GM18861 (cell line): ENCODE data around the gene ZNF273.
"Not testable (repeated sequence)": the region's sequence is repeated elsewhere in the genome, so short reads cannot be mapped to it uniquely, and the experiment has no call there.

Source experiments
- ATAC-seq: cut with Tn5 transposase; IDR thresholded peaks from one replicate; pipeline ENCODE4 v1.9.1; 2021; ENCODE audit not compliant: unreplicated experiment

The ZNF273 gene

DNA sequence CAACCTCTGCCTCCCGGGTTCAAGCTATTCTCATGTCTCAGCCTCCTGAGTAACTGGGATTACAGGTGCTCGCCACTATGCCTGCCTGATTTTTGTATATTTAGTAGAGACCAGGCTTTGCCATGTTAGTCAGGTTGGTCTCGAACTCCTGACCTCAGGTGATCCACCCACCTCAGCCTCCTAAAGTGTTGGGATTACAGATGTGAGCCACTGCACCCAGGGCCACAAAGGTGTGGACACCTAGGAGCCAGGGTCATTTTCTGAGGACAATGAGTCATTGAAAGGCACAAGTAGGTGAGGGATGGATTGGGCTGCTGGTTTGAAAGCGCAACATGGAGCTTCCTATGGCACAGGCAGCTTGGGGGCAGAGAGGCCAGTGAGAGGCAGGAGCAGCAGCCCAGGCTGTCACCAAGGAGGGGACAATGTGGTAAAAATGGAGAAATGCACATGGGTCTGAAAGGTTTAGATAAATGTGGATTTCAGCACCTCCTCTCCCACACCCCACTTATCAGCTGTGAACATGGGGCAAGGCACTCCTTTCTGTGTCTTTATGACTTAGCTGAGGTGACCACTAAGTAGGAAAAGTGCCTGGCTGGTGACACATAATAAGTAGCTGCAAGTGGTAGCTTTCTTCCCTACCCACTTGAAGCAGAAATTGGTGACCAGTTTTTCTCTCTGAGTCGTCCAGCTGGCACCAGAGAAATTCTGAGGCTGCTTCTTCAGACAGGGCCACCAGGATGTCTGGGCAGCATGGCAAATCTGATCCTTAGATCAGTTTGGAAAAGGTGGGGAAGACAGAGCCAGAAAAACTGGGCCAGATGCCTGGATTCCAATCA, 41.8 kb downstream of the ZNF273 start:
- ATAC-seq = not testable (repeated sequence)

DNA sequence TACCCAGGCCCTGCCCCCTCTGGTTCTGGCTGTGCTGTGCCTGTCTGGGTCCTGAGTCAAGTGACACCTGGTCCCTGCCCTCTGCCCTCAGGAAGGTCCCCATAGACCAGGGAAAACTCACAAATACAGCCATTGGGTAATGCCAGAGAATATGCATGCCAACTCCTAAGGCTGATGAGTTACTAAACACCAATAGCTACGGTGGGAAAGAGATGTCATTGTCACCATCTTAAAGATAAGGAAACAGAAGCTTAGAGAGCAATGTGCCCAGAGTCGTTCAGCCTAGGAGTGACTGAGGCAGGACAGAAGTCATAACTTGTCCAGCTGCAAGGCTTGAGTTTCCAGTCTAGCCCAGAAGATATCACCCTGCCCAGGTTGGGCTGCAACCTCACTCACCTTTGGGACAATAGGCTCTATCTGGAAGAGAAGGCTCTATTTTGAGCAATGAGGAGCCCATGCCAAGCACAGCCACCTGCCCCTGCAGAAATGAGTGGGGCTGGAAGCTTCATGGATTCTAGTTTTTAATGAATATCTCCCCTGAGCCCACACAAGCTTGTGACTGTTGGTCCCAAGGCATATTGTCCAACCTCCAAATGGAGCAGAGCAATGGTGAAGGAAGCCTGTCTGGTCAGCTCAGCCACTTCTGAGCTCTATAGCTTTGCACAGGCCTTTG, 42.6 kb downstream of the ZNF273 start:
- ATAC-seq = no peak

DNA sequence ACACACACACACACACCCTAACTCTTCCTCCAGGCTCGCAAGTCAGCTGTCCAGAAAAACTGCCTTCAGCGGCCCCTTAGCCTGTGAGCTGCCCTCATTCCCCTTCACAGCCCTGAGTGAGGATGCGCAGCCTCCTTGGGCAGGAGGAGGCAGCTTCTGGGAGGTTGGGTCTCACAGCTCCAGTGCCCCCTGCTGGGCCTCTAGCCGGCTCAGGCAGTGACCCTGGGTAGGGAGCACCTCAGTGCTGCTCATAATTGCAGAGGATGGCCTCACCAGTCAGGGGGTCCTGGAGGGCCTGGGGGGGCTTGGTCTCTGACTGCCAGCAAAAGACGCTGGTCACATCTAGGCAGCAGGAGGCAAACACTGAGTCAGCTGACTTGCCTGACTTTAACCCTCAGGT, 43.7 kb downstream of the ZNF273 start:
- ATAC-seq = no peak

DNA sequence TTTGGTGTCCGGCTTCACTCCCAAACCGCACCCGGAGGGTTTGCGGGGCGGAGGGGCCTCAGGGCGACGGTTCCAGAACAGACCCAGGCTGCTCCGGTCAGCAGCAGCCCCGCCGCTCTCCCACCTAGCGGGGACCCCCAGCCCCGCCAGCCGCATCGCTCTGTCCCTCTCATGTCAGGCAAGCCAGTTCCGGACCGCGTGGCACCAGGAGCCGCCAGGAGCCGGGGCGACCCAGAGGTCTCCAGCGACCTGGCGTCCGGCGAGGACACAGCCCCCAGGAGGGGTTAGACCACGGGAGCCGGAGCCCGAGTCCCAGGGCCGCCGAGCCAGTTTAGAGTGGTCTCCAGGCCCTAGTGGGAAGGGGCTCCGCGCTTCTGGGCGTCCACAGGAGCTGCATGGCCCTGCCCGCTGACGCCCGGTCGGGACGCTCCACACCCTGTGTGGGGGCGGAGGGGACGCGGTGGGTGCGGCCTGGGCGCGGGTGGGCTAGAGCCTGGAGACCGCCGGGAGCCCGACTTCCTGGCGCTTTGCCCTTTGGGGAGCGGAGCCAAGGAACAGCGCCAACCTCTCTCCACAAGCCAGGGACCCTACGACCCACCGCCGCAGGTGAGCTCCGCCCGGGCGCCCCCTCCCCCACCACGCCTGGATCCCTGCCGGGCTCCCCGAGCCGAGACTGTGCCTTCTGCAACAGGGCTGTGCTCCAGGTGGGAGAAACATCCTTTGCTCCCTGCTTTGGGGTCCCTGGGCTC, 44.4 kb downstream of the ZNF273 start:
- no peak for ATAC-seq

DNA sequence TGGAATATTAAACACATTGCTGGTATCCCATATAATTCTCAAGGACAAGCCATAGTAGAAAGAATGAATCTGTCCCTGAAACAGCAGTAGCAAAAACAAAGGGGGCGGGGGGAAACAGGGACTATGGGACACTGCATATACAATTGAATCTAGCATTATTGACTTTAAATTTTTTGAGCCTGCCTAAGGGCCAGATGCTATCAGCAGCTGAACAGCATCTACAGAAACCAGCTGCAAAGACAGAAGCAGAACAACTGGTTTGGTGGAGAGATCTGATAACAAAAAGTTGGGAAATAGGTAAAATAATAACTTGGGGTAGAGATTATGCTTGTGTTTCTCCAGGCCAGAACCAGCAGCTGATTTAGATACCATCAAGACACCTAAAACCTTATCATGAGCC, 45.7 kb downstream of the ZNF273 start:
- not testable (repeated sequence) for ATAC-seq

DNA sequence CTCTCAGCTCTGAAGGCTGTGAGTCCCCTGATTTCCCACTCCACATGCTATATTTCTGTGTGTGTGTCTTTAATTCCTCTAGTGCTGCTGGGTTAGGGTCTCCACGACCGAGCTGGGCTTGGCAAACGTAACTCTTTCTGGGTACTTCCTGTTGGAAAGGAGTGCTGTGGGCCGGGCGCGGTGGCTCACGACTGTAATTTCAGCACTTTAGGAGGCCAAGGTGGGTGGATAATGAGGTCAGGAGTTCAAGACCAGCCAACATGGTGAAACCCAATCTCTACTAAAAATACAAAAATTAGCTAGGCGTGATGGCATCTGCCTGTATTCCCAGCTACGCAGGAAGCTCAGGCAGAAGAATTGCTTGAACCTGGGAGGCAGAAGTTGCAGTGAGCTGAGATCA, 47.6 kb downstream of the ZNF273 start:
- not testable (repeated sequence) for ATAC-seq

DNA sequence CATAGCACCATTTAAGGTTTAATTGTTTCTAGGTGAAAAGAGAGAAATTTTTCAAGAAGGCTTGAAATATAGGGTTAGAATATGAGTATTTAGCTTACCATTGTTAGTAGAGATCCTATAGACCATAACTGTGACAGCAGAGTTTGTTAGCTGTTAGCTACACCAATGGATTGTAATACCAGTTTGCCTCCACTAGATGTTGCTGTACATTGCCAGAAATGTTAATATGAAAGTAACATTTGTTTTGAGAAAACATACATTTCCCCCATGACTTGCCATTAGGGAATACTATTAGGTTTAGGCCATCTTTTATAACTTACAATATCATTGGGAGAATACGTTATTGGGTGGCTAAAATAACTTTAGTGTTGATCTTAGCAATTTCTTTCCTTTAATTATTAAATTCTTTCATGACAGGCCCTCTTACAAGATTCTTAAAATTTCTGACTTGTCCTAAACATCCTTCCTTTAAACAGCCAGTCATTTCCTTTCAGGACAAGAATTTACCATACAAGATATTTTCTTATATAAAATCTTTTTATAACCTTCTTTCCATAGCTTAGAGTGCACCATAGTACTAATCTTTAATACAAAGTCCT, 48.3 kb downstream of the ZNF273 start:
- ATAC-seq = no peak

DNA sequence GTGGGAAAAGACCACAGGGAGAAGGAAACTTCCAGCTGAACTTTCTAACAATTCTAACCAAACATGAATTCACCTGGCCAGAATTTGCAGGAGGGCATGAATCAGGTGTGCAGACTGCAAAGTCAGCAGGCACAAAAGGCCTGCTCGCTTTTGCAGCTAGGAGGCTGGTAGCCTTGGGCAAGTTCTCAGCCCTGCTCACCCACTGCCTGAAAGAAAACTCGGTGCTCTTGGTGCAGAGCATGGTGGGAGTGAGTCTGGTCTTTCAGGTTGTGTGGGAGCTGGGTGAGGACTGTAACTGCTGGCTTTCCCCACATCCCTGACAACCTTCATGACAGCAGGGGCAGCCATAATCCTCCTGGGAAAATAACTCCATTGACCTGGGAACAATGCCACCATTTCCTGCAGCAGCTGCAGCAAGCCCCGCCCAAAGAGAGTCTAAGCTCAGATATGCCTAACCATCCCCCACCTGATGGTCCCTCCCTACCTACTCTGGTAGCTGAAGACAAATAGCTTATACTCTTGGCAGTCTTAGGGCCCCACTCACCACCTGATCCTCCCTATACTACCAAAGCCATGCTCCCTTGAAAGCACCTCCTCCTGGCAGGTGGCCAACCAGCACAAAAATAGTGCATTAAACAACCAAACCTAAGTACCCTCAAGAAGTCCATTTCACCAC, 56.1 kb downstream of the ZNF273 start:
- ATAC-seq = no peak

DNA sequence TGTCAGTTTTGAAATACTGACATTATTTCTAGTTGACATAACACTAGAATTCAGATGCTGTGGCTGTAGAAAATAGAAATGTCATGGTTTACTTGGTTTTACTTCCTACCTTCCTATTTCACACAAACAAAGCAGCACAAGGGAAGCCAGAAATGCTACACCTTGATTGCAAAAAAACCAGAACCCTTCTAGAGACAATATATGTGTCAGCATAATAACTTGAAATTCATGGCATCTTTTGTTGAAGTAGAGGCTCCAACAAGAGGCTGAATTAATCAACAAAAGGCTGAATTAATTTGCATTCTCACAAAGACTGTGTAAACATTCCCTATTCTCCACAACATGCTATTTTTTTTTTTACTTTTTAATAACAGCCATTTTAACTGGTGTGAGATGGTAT, 62.5 kb downstream of the ZNF273 start:
- no peak for ATAC-seq

DNA sequence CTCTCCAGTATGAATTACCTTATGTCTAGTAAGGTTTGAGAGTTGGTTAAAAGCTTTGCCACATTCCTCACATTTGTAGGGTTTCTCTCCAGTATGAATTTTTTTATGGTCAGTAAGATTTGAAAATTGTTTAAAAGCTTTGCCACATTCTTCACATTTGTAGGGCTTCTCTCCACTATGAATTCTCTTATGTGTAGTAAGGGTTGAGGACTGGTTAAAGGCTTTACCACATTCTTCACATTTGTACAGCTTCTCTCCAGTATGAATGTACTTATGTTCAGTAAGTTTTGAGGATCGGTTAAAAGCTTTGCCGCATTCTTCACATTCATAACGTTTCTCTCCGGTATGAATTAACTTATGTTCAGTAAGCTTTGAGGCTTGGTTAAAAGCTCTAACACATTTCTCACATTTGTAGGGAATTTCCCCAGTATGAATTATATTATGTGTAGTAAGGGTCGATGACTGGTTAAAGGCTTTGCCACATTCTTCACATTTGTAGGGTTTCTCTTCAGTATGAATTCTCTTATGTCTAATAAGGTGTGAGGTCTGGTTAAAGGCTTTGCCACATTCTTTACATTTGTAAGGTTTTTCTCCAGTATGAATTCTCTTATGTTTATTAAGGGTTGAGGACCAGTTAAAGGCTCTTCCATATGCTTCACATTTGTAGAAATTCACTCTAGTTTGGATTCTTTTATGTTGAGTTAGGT, 75.6 kb downstream of the ZNF273 start:
- ATAC-seq = no peak
